Colonic mucosa (tissue), 4 donors: ENCODE data around the gene VEZF1. TPM values are rescaled to one million over a fixed set of nuclear protein-coding genes. Genes with fewer than 3 reads are reported as not detected.

ENCODE experiments used
- DNase-seq: peaks from one replicate; pipeline ENCODE4 v3.0.0-alpha.2; 2020
- H3K27ac ChIP-seq: fragments of 200-600 bp; one replicate; pipeline ENCODE4 v1.8.0; 2021
- H3K27me3 ChIP-seq: fragments of 200-600 bp; one replicate; pipeline ENCODE4 v1.8.0; 2021
- H3K36me3 ChIP-seq: fragments of 200-600 bp; one replicate; pipeline ENCODE4 v1.8.0; 2021
- H3K4me1 ChIP-seq: fragments of 200-600 bp; one replicate; pipeline ENCODE4 v1.8.0; 2021; ENCODE audit warnings: mild to moderate bottlenecking
- H3K4me3 ChIP-seq: fragments of 200-600 bp; one replicate; pipeline ENCODE4 v1.8.0; 2021
- H3K9ac ChIP-seq, 2 donors: one replicate each; pipeline ENCODE4 v1.7.0; 2013; ENCODE audit warnings: control low read depth in 2 of 2, low read depth in 2 of 2, low read length in 2 of 2
- H3K9me3 ChIP-seq: fragments of 200-600 bp; one replicate; pipeline ENCODE4 v1.8.0; 2021
- CTCF ChIP-seq: fragments of 200-600 bp; IDR thresholded peaks from one replicate; pipeline ENCODE4 v1.8.0; 2022; ENCODE audit warnings: antibody characterized with exemption, mild to moderate bottlenecking
- intact Hi-C: fragments of 100-400 bp; cut with DNase I; formaldehyde crosslinking; loops from one replicate; pipeline ENCODE4 v1.14.1; 2022
- total RNA-seq, 2 donors: library from RNA; stranded (reverse); fragmentation: NEBNext Ultra II Directional in 1 of 2; extraction: Animal tissue kit (Norgen Biotek cat#: 25700) in 1 of 2; gene quantifications; one replicate each; pipeline ENCODE4 v1.2.1, GENCODE V29; 2021
- donor health status: healthy.
- donor health status: DM: no; HTN: no; CAD: no.
- donor health status: DM: no; HTN: no; CAD: no.

VEZF1 gene
- total RNA-seq, 2 donors from 2014 or later: 35.7 to 52.8 TPM

GRCh38 chr17:58019039-58019438, 31.0 kb upstream of the VEZF1 start:
- intact Hi-C loops: no loop called here
- no peak for DNase-seq
- H3K9me3 ChIP-seq: no peaks in the 10 kb centered on the region
- H3K4me1 ChIP-seq: no peaks in the 10 kb centered on the region
- H3K27ac ChIP-seq: no peak overlapping the region
- no peak overlapping the region for H3K4me3 ChIP-seq
- no peak for TF ChIP-seq CTCF
- H3K9ac ChIP-seq: no peak overlapping the region
- no peaks in the 10 kb centered on the region for H3K27me3 ChIP-seq
- H3K36me3 ChIP-seq: no peaks in the 10 kb centered on the region

DNA sequence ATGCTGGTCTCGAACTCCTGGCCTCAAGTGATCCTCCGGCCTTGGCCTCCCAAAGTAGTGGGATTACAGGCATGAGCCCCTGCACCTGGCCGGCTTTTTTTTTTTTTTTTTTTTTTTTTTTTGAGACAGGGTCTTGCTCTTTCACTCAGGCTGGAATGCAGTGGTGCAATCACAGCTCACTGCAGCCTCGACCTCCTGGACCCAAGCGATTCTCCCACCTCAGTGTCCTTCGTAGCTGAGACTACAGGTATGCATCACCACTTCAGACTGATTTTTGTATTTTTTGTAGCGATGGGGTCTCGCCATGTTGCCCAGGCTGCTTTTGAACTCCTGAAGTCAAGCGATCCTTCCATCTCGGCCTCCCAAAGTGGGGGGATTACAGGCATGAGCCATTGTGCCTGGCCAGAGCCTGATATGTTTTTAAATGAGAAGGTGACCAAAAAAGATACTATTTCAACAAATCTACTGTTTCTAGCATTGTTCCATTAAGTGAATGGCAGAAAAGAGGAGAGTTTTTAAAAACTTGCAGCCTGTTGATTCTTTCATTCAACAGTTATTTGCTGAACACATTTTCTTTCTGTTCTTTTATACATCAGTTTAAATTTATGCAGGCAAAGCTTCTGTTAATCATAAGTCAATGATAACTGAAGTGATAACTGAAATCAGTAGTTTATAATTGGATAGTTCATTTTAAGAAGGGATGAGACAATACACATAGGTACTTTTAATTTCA, 22.2 kb upstream of the VEZF1 start:
- no peaks in the 10 kb centered on the region for H3K9me3 ChIP-seq
- no peak for DNase-seq

DNA sequence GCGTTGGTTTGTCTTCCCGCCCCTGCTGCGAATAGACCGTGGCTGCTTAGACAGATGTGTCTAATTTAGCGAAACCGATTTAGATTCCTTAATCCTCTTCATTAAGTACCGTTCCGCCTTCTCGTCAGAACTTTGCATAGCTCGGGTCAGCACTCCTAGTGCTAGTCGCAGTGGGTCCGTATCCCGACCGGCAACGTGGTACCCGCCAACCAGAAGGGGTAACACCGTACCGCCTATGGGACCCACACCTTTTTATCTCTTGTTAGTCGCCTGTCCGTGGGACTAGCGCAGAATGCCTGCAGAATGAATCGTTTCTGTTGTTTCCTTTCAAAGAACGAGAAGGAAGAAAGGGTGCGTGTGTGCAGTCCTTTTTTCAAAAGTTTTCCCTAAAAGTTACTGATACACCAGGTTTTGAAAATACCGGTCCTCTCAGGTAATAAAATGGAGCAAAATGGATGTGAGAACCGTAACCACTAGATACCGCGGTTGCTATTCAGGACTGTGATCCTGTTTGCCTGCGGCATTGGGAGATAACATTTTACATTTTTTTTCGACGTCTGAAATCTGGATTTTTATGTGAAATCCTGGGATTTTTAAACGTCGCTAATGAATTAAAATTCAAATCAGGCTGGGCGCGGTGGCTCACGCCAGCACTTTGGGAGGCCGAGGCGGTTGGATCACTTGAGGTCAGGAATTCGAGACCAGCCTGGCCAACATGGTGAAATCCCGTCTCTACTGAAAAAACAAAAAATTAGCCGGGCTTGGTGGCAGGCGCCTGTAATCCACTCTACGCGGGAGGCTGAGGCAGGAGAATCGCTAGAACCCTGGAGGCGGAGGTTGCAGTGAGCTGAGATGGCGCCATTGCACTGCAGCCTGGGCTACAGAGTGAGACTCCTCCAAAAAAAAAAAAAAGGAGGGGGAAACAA, 20.0 kb upstream of the VEZF1 start:
- peak overlapping the region; percentile 45 to 100 for H3K9ac ChIP-seq
- peak overlapping the region; percentile 97 for H3K27ac ChIP-seq
- H3K4me3 ChIP-seq: peak overlapping the region; percentile 83
- no peaks in the 10 kb centered on the region for H3K9me3 ChIP-seq
- peaks cover 21% of the 10 kb centered on the region for H3K36me3 ChIP-seq
- no peak for DNase-seq
- H3K27me3 ChIP-seq: no peaks in the 10 kb centered on the region
- intact Hi-C loops: no loop called here
- peaks cover 12% of the 10 kb centered on the region for H3K4me1 ChIP-seq
- TF ChIP-seq CTCF: no peak

More for the DNA sequence above, 22.2 kb upstream of the VEZF1 start:
- peaks cover 5% of the 10 kb centered on the region for H3K36me3 ChIP-seq
- no peak overlapping the region for H3K27ac ChIP-seq
- intact Hi-C loops: no loop called here
- H3K9ac ChIP-seq: no peak overlapping the region
- H3K4me1 ChIP-seq: peaks cover 8% of the 10 kb centered on the region
- no peak for TF ChIP-seq CTCF
- no peaks in the 10 kb centered on the region for H3K27me3 ChIP-seq
- no peak overlapping the region for H3K4me3 ChIP-seq

DNA sequence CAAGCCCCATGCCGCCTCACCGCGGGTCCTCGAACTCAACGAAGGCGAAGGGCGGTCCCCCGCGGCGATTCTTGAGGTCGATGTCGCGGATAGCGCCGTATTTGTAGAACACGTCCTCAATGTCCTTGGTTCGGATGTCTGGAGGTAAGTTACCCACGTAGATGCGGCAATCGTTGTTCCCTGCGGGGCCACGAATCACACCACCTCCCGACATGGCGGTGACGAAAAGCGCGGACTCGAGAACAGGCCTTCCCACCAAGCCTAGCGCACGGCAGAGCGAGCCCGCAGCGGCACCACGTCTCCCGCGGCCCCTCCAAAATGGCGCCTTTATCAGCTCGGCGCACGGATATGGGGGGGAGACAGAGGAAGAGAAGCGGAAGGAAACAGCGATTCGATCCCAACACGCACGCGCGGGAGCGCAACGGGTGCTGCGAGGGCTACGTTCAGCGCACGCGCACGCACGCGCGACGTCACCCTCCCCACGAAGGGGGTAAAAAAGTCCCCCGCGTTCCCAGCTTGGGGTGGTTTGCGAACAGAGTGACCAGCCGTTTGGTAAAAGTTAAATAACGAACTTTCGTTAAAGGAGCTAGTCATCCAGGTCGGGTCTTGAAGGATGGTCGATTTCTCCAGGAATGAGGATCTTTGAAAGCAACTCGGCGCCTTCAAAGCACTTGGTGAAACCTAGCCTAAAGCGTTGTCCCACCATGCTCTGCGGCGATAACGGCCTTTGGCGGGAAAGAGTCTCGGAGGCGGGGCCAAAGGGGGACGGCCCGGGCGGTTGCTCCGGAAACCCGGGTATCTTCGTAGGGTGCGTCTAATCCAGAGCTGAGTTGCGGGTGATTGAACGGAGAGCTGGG, 19.1 kb upstream of the VEZF1 start, which contains the start of gene SRSF1:
TSS of gene SRSF1 (minus strand) at position 323 of the 857 bp plus-strand sequence. CDS start at position 214, 109 bp downstream.
- Histone ChIP-seq H3K27me3 (no peaks in the 10 kb centered on the region), H3K9me3 (no peaks in the 10 kb centered on the region), H3K4me1 (peaks cover 12% of the 10 kb centered on the region), H3K9ac (peak within 1 kb of the TSS; percentile 97 to 100), H3K4me3 (peak within 1 kb of the TSS; percentile 83), H3K36me3 (peaks cover 21% of the 10 kb centered on the region), H3K27ac (peak within 1 kb of the TSS; percentile 97)
- DNase-seq: peak; percentile 99
- no peak for TF ChIP-seq CTCF
- intact Hi-C loops: no loop called here

- Histone ChIP-seq H3K27me3 (no peaks in the 10 kb centered on the region), H3K36me3 (peaks cover 21% of the 10 kb centered on the region), H3K9ac (peak overlapping the region; percentile 97 to 100), H3K9me3 (no peaks in the 10 kb centered on the region), H3K4me3 (peak overlapping the region; percentile 83), H3K4me1 (peaks cover 12% of the 10 kb centered on the region), H3K27ac (peak overlapping the region; percentile 97)
- TF ChIP-seq CTCF: no peak
- DNase-seq: peak; percentile 85
- intact Hi-C loops: no loop called here
These were observed 18.5 kb upstream of the VEZF1 start for GRCh38 chr17:58006560-58006923.
